Panc1 (cell line): Measurements from ENCODE around the gene CCR9. TPM values are rescaled to one million over a fixed set of nuclear protein-coding genes. Genes with fewer than 3 reads are reported as not detected.

Experiments used
- ATAC-seq: fragments of 200-7000 bp; cut with Tn5 transposase; 2 replicates; pipeline ENCODE4 v1.9.1; 2020; ENCODE audit warnings: mild to moderate bottlenecking, moderate library complexity
- BruUV-seq: library from RNA; stranded (reverse); fragments of 400-500 nt; replicated peaks from 2 replicates; lab custom pipeline; 2021; lab: Mats Ljungman, UMichigan
- CTCF ChIA-PET: fragments of 300-600 bp; sonication (Branson Sonifier 250); formaldehyde crosslinking; loops from one replicate; lab custom pipeline; 2022; ENCODE audit warnings: antibody characterized with exemption; lab: Charles Lee
- POLR2A ChIA-PET: fragments of 300-600 bp; sonication (Branson Sonifier 250); formaldehyde crosslinking; loops from one replicate; lab custom pipeline; 2022; ENCODE audit warnings: antibody characterized with exemption; lab: Charles Lee
- DNase-seq: peaks from one replicate; pipeline ENCODE4 v3.0.0-alpha.2; 2010; ENCODE audit warnings: low read depth, low spot score
- H3K27ac ChIP-seq: 2 replicates; pipeline ENCODE4 v1.5.1; 2011; ENCODE audit warnings: mild to moderate bottlenecking, low read length, inconsistent platforms
- H3K27me3 ChIP-seq: fragments of 200-500 bp; sonication (Bioruptor generic); 2 replicates; pipeline ENCODE4 v1.6.0; 2014; ENCODE audit warnings: low read length, inconsistent platforms; ENCODE audit not compliant: control insufficient read depth, insufficient read depth
- H3K36me3 ChIP-seq: fragments of 200-500 bp; sonication (Bioruptor generic); 2 replicates; pipeline ENCODE4 v1.5.1; 2014; ENCODE audit warnings: inconsistent platforms, mild to moderate bottlenecking, low read length, moderate library complexity; ENCODE audit not compliant: control insufficient read depth, insufficient read depth
- H3K4me1 ChIP-seq: 2 replicates; pipeline ENCODE4 v1.5.1; 2011; ENCODE audit warnings: inconsistent platforms, mild to moderate bottlenecking, low read length, moderate library complexity; ENCODE audit not compliant: control insufficient read depth, insufficient read depth
- H3K4me3 ChIP-seq, 2 experiments: 2 replicates each; pipeline ENCODE4 v1.5.1; 2011 to 2012; ENCODE audit warnings: low read depth in 2 of 2, low read length in 2 of 2, mild to moderate bottlenecking in 2 of 2, inconsistent platforms in 1 of 2, moderate library complexity in 1 of 2
- H3K9me3 ChIP-seq: fragments of 200-500 bp; sonication (Bioruptor generic); 2 replicates; pipeline ENCODE4 v1.5.1; 2014; ENCODE audit warnings: low read depth, mild to moderate bottlenecking, inconsistent platforms, low read length, moderate library complexity; ENCODE audit not compliant: control insufficient read depth, insufficient read depth
- POLR2AphosphoS5 ChIP-seq: IDR thresholded peaks from 2 replicates; pipeline ENCODE4 v1.6.1; 2012; ENCODE audit warnings: mild to moderate bottlenecking, low read depth, low read length, moderate library complexity
- SIN3A ChIP-seq: IDR thresholded peaks from 2 replicates; pipeline ENCODE4 v1.6.1; 2012; ENCODE audit warnings: low read depth, mild to moderate bottlenecking, low read length, moderate library complexity, borderline replicate concordance; ENCODE audit not compliant: insufficient read depth
- TCF7L2 ChIP-seq: IDR thresholded peaks from 2 replicates; pipeline ENCODE4 v1.6.1; 2011; ENCODE audit warnings: mild to moderate bottlenecking, low read depth, low read length, inconsistent platforms
- in situ Hi-C: cut with HindIII; loops from 2 replicates; pipeline ENCODE4 v1.10.0; 2016; ENCODE audit warnings: low sequenced_read_pairs, low pct_unique_long_range_greater_than_20kb
- intact Hi-C: fragments of 100-400 bp; cut with micrococcal nuclease; formaldehyde crosslinking; loops from one replicate; pipeline ENCODE4 v1.10.0; 2022; ENCODE audit not compliant: unreplicated experiment
- total RNA-seq: library from RNA; stranded (reverse); gene quantifications from one replicate; pipeline ENCODE4 v1.2.1, GENCODE V29; 2021; ENCODE audit not compliant: unreplicated experiment
- TF ChIP-seq, protein P1 (sequence below): fragments of 450-650 bp; IDR thresholded peaks from 2 replicates; pipeline ENCODE4 v1.5.1; 2017; ENCODE audit warnings: mild to moderate bottlenecking
- TF ChIP-seq, protein P2 (sequence below), 2 experiments: IDR thresholded peaks; 2 replicates each; pipeline ENCODE4 v1.6.1; 2011 to 2012; ENCODE audit warnings: low read depth in 2 of 2, control low read depth in 1 of 2, low read length in 1 of 2, mild to moderate bottlenecking in 1 of 2, moderate library complexity in 1 of 2; ENCODE audit not compliant: insufficient read depth in 1 of 2

The CCR9 gene
- total RNA-seq, 1 experiment from 2014 or later = not detected

GRCh38 chr3:45932112-45932511 lies 45.8 kb downstream of the CCR9 start:
- TF ChIP-seq TCF7L2 = no peak
- no peak for TF ChIP-seq SIN3A
- TF ChIP-seq POLR2AphosphoS5 = no peak
- TF ChIP-seq, protein P1, sequence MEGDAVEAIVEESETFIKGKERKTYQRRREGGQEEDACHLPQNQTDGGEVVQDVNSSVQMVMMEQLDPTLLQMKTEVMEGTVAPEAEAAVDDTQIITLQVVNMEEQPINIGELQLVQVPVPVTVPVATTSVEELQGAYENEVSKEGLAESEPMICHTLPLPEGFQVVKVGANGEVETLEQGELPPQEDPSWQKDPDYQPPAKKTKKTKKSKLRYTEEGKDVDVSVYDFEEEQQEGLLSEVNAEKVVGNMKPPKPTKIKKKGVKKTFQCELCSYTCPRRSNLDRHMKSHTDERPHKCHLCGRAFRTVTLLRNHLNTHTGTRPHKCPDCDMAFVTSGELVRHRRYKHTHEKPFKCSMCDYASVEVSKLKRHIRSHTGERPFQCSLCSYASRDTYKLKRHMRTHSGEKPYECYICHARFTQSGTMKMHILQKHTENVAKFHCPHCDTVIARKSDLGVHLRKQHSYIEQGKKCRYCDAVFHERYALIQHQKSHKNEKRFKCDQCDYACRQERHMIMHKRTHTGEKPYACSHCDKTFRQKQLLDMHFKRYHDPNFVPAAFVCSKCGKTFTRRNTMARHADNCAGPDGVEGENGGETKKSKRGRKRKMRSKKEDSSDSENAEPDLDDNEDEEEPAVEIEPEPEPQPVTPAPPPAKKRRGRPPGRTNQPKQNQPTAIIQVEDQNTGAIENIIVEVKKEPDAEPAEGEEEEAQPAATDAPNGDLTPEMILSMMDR = no peak
- TF ChIP-seq, protein P2, sequence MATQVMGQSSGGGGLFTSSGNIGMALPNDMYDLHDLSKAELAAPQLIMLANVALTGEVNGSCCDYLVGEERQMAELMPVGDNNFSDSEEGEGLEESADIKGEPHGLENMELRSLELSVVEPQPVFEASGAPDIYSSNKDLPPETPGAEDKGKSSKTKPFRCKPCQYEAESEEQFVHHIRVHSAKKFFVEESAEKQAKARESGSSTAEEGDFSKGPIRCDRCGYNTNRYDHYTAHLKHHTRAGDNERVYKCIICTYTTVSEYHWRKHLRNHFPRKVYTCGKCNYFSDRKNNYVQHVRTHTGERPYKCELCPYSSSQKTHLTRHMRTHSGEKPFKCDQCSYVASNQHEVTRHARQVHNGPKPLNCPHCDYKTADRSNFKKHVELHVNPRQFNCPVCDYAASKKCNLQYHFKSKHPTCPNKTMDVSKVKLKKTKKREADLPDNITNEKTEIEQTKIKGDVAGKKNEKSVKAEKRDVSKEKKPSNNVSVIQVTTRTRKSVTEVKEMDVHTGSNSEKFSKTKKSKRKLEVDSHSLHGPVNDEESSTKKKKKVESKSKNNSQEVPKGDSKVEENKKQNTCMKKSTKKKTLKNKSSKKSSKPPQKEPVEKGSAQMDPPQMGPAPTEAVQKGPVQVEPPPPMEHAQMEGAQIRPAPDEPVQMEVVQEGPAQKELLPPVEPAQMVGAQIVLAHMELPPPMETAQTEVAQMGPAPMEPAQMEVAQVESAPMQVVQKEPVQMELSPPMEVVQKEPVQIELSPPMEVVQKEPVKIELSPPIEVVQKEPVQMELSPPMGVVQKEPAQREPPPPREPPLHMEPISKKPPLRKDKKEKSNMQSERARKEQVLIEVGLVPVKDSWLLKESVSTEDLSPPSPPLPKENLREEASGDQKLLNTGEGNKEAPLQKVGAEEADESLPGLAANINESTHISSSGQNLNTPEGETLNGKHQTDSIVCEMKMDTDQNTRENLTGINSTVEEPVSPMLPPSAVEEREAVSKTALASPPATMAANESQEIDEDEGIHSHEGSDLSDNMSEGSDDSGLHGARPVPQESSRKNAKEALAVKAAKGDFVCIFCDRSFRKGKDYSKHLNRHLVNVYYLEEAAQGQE (IDR thresholded peaks at IDR 0.05; ENCODE audit: insufficient read depth in 1 of 2, low read depth in 2 of 2, low read length in 1 of 2) = no peak
- DNase-seq (no peak), ATAC-seq (no peak)
- in situ Hi-C loops (no loop called here), intact Hi-C loops (loop anchor here (10.0 kb wide), 1 partner anchor 443 kb away; the partner anchor contains the start of gene CCR5)
- POLR2A ChIA-PET = no interaction called here
- Histone ChIP-seq H3K27me3 (no peaks in the 10 kb centered on the region), H3K36me3 (no peaks in the 10 kb centered on the region), H3K27ac (no peak overlapping the region), H3K4me3 (no peak overlapping the region), H3K4me1 (no peaks in the 10 kb centered on the region), H3K9me3 (no peaks in the 10 kb centered on the region)
- BruUV-seq = no TSS peak
- CTCF ChIA-PET = no interaction called here

DNA sequence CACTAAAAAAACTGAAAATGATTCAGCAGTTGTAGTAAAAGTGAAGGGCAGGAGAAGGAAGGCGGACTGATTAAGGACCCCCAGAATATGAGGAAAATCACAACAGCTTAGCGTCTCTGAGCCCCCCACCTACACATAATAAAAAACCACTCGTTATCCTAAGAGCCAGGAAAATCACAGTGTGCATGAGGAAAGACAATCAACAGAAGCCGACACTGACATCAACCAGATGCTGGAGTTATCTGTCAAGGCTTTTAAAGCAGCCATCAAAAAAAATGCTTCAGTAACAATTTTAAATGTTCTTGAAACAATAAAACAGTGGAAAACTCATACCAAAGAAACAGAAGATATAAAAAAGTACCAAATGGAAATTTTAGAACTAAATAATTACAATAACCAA lies 47.2 kb downstream of the CCR9 start:
- Histone ChIP-seq H3K9me3 (no peaks in the 10 kb centered on the region), H3K4me1 (no peaks in the 10 kb centered on the region), H3K27ac (no peak overlapping the region), H3K4me3 (no peak overlapping the region), H3K27me3 (no peaks in the 10 kb centered on the region), H3K36me3 (no peaks in the 10 kb centered on the region)
- ATAC-seq = no peak
- intact Hi-C loops = loop anchor here (10.0 kb wide), 1 partner anchor 441 kb away; the partner anchor contains the start of gene CCR5
- in situ Hi-C loops = no loop called here
- no TSS peak for BruUV-seq
- TF ChIP-seq SIN3A = no peak
- TF ChIP-seq, protein P1 = no peak
- DNase-seq = no peak
- ChIA-PET POLR2A (no interaction called here), CTCF (no interaction called here)
